8988T (cell line): Measurements from ENCODE around the gene BMP8B.
"Not testable (repeated sequence)": the region's sequence is repeated elsewhere in the genome, so short reads cannot be mapped to it uniquely, and the experiment has no call there.

Experiments used
- DNase-seq: peaks from one replicate; pipeline ENCODE4 v3.0.0; 2011

BMP8B gene

GRCh38 chr1:39777896-39778295 is 10.8 kb downstream of the BMP8B start:
- not testable (repeated sequence) for DNase-seq

- no peak for DNase-seq
These were observed 11.4 kb downstream of the BMP8B start for GRCh38 chr1:39777306-39777705.

- DNase-seq, result no peak
These were observed 11.8 kb downstream of the BMP8B start for GRCh38 chr1:39776886-39777285.

GRCh38 chr1:39776400-39776713 is 12.3 kb downstream of the BMP8B start:
- DNase-seq, result no peak

GRCh38 chr1:39775676-39776399 is 12.8 kb downstream of the BMP8B start:
- not testable (repeated sequence) for DNase-seq

GRCh38 chr1:39775141-39775540 is 13.5 kb downstream of the BMP8B start:
- DNase-seq, result not testable (repeated sequence)

- DNase-seq, result not testable (repeated sequence)
These were observed 15.2 kb downstream of the BMP8B start for GRCh38 chr1:39773369-39773979.

GRCh38 chr1:39771022-39771532 is 17.6 kb downstream of the BMP8B start, which contains the start of gene OXCT2:
OXCT2 (minus strand) TSS chr1:39771348; CDS start chr1:39771255, 93 bp downstream.
- DNase-seq, result not testable (repeated sequence)

GRCh38 chr1:39770100-39771021 is 18.3 kb downstream of the BMP8B start:
- not testable (repeated sequence) for DNase-seq

GRCh38 chr1:39769502-39769901 is 19.2 kb downstream of the BMP8B start:
- DNase-seq, result not testable (repeated sequence)

GRCh38 chr1:39766466-39766865 is 22.2 kb downstream of the BMP8B start:
- not testable (repeated sequence) for DNase-seq

- DNase-seq, result not testable (repeated sequence)
These were observed 24.2 kb downstream of the BMP8B start for GRCh38 chr1:39764512-39764911.

GRCh38 chr1:39763619-39764374 is 24.9 kb downstream of the BMP8B start:
- DNase-seq, result not testable (repeated sequence)

GRCh38 chr1:39762550-39763540 is 25.8 kb downstream of the BMP8B start:
- DNase-seq, result no peak

- no peak for DNase-seq
These were observed 27.0 kb downstream of the BMP8B start for GRCh38 chr1:39761557-39762260.

GRCh38 chr1:39761016-39761415 is 27.6 kb downstream of the BMP8B start:
- DNase-seq, result no peak

- DNase-seq, result no peak
These were observed 28.3 kb downstream of the BMP8B start for GRCh38 chr1:39760074-39761008.

GRCh38 chr1:39759436-39759726 is 29.3 kb downstream of the BMP8B start:
- no peak for DNase-seq
